GM21528 (cell line): ENCODE results near the gene CIPC.
A peak's percentile ranks its signal among the peaks of the same experiment; 100 is the strongest.

Experiments
- ATAC-seq: cut with Tn5 transposase; IDR thresholded peaks from one replicate; pipeline ENCODE4 v1.9.1; 2021; ENCODE audit warnings: mild to moderate bottlenecking, moderate library complexity; ENCODE audit not compliant: unreplicated experiment, low FRiP score

Gene CIPC

GRCh38 chr14:77097700-77098528 lies at the start of gene CIPC:
Gene CIPC (plus strand): TSS chr14:77098258. CDS start chr14:77105709, 7,451 bp downstream.
- ATAC-seq, result peak; percentile 90

GRCh38 chr14:77051116-77051515 lies 46.9 kb upstream of the CIPC start:
- no peak for ATAC-seq

DNA sequence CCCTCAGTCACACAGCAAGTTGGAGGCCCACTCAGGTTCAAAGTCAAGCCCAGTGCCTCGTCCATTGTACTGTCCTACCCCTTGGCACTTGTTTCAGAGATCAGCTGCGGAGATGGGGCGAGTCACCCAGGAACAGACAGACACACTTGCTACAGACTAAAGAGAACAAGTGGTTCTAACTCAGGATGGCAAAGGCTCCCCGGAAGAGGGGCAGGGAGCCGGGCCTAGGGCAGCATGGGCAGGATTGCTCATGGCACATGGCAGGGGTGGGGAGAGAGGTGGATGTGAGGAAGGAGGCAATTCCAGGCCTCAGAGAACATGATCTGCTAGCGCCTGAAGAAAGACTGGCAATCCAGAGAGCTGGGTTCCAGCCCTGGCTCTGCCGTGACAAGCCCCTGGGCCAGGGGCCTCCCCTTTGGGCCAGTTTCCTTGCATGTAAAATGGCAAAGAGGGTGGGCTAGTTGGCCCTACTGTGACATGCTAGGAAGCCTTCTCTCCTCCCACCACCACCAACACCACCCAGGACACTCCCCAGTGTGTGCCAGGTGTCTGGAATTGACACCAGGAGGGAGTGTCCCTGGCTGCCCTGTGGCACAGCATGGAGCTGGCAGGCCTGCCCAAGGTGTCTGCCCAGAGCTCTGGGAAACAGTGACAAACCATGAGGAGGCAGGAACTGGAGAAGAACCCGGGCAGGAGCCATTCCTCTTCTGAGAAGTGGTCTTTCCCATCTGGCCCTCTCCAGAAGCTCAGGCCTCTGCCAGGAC lies 45.6 kb upstream of the CIPC start:
- ATAC-seq, result no peak

- ATAC-seq, result no peak
Observed at GRCh38 chr14:77053046-77053841, 44.8 kb upstream of the CIPC start.

- no peak for ATAC-seq
Observed at GRCh38 chr14:77055306-77055705, 42.8 kb upstream of the CIPC start.

DNA sequence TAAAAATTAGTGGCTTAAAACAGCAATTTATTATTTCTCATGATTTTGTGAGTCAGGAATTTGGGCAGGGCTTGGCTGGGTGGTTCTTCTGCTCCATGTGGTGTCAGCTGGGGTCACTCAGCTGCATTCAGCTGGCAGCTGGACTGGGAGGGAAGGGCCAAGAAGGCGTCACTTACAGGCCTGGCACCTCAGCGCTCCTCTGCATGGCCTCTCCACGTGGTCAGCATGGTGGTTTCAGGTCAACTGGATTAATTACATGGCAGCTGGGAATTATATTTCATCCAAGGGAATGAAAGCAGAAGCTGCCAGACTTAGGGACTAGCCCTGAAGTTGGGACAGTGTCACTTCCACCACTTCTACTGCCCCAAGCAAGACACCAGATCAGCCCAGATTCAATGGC lies 42.1 kb upstream of the CIPC start:
- ATAC-seq, result no peak

DNA sequence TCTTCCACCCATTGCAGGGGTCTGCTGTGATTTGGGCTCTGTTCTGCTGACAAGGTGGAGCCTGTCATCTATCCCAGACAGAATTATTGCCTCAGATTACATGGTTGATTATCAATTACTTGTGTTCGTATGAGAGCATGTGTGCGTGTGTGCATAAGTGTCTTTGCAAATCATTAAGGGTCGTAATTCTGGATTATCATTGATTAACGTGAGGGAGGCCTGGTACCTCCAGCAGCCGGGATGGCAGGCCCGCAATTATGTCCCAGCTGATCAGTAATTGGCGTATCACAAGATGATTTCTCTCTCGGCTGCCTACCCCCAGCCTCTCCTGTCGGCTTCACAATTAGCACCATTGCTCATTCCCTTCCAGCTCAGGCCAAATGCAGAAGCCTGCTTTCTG lies 39.9 kb upstream of the CIPC start:
- no peak for ATAC-seq

DNA sequence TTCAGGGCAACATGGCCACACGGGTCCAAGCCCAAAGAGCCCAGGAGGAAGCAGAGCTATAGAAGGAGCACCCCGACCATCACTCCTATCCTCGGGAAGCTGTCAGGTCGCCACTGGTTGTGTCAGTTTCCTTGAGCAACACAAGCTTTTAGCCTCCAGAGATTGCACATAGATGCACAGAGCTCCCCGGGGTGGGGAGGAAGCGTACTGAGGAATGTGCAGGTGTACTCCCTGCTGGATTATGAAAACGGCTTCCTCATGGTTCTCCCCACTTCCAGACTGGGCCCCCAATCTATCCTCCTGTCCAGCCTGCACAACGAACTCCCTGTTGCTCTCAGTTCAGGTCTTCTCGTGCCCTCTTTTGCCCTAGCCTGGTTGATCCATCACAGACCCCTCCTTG lies 39.3 kb upstream of the CIPC start:
- no peak for ATAC-seq

GRCh38 chr14:77059276-77059915 lies 38.7 kb upstream of the CIPC start:
- ATAC-seq, result no peak

DNA sequence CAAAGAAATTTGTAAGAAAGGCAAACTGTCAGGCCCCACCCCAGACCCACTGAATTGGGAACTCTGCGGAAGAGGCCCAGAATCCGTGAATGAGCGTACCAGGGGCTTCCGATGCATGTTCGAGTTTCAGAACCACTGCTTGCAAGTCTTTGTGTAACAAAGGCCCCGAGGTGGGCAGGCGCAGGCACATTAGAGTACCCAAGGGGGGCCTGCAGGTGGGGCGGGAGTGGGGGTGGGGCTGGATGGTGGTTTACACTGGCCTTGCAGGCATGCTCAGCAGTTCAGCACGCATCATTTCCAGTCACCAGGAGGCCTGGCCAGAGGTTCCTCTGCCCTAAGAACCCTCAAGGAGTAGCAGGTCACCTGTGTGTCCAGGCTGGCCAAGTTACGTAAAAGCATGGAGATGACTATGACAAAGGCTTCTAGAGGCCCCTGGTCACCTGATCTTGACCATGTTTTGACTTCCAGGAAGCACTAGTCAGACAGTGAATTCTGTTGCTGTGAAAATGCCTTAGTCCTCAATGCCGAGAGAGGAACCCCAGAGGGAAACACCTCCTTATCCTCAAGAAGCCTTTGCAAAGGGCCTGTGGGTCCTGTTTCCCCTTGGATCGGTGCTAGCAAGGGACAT lies 36.3 kb upstream of the CIPC start:
- no peak for ATAC-seq

DNA sequence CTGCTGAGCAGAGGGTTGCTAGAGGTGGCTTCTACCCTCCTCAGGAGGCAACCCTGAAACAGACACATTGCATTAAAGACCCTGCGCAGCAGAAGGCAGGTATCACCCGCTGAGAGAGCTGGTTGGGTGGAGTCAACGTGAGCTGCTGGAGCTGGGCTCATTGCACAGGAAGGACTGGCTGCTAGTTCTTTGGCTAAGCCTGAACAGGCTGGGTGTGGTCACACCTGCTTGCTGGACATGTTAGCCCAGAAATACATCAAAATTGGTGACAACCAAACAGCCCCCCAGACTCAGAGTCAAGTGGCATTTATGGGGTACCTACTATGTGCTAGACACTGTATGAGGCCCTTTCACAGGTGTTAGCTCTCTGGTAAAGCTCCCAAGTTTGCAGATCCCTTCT lies 35.8 kb upstream of the CIPC start:
- ATAC-seq, result no peak

DNA sequence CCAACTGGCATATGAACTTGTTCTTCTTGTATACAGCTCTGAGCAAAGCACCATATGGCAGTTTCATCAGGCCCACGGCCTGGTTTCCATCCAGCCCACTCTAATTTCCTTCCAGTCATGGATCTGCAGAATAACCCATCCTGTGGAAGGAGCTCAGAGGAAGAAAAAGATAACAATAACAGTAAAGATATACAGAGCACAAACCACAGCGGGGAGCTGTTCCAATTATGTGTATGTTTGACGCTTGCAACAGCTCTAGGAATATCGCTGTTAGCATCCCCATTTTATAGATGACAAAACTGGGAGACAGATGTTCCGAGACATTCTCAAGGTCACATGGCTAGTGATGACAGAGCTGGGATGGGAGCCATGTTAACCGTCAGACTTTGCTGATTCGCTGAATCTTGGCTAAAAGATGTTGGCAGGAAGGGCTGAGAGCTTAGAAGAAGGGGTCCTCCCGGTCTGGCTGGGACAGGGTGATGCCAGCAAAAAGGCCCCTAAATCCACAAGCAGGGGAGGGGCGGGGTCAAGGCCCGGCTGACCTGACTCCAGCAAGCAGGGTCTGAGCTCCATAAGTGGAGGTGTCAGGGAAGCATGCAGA lies 34.4 kb upstream of the CIPC start:
- no peak for ATAC-seq

GRCh38 chr14:77064521-77065178 lies 33.4 kb upstream of the CIPC start:
- no peak for ATAC-seq

GRCh38 chr14:77065851-77066577 lies 32.0 kb upstream of the CIPC start:
- no peak for ATAC-seq

GRCh38 chr14:77066578-77067172 lies 31.4 kb upstream of the CIPC start:
- ATAC-seq, result no peak

DNA sequence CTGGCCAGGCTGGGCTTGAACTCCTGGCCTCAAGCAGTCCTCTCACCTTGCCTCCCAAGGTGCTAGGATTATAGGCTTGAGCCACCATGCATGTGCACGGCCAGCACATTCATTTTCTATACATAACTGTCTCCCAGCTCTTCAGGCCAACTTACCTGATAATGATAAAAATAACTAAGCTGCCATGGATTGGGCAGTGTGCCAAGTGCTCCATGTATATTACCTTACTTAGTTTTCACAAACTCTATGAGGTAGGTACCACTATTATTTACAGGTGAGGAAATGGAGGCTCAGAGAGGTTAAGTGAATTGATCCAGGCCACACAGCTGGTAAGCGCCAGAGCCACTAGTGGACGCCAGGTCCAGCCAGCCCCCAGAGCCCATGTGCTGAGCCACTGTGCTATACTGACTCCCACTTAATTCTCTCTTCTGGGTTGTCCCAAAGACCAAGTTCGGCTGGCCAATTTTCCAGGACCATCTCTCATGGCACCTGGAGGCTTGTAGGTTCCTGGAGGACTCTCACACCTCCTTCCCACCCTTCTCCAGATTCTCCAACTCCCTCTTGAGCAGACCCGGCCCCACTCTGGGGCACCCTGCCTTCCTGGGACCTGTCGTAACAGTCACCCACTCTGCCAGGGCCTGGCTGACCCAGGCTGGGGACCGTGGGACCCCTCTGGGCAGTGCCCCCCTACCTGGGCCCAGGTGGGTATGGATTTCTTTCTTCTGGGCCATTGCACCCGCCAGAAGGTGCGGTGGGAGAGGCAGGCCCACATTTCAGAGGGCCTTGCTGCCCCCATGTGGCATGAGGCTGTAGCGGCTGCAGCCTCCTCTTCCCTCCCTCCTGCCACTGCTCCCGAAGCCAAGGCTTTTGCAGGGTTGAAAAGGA lies 30.2 kb upstream of the CIPC start:
- ATAC-seq, result no peak

GRCh38 chr14:77068517-77069200 lies 29.4 kb upstream of the CIPC start:
- ATAC-seq, result no peak
